Gastroesophageal sphincter (tissue), 4 donors: ENCODE measurements around the gene HIVEP2. TPM values are rescaled to one million over a fixed set of nuclear protein-coding genes. Genes with fewer than 3 reads are reported as not detected.

Source experiments
- ATAC-seq: fragments of 150-250 bp; one replicate; pipeline ENCODE4 v1.9.1; 2016; ENCODE audit warnings: mild to moderate bottlenecking, moderate library complexity
- H3K27ac ChIP-seq, 4 donors: fragments of 200-600 bp; sonication (generic) in 3 of 4; 1 replicate in 3 of 4; 2 replicates in 1 of 4; pipeline ENCODE4 v1.5.1; 2016 to 2019
- H3K27me3 ChIP-seq: fragments of 200-600 bp; sonication (generic); one replicate; pipeline ENCODE4 v1.5.1; 2019
- H3K36me3 ChIP-seq, 2 donors: fragments of 200-600 bp; sonication (generic); one replicate each; pipeline ENCODE4 v1.5.1; 2019; ENCODE audit warnings: control low read depth in 1 of 2
- H3K4me1 ChIP-seq, 3 donors: fragments of 200-600 bp; sonication (generic); 1 replicate in 2 of 3; 2 replicates in 1 of 3; pipeline ENCODE4 v1.5.1; 2016 to 2019; ENCODE audit warnings: control low read depth in 2 of 3
- H3K4me3 ChIP-seq, 2 donors: fragments of 200-600 bp; sonication (generic); one replicate each; pipeline ENCODE4 v1.5.1; 2019; ENCODE audit warnings: mild to moderate bottlenecking in 1 of 2, moderate library complexity in 1 of 2
- H3K9me3 ChIP-seq, 3 donors: fragments of 200-600 bp; sonication (generic); one replicate each; pipeline ENCODE4 v1.5.1; 2017 to 2019; ENCODE audit warnings: control low read depth in 2 of 3
- CTCF ChIP-seq, 4 experiments: fragments of 200-600 bp in 2 of 4; fragments of 450-650 bp in 2 of 4; sonication (generic) in 1 of 4; IDR thresholded peaks; one replicate each; pipeline ENCODE4 v1.5.1; 2017 to 2019; ENCODE audit warnings: antibody characterized with exemption in 4 of 4, mild to moderate bottlenecking in 2 of 4, moderate library complexity in 2 of 4
- EP300 ChIP-seq: sonication (generic); formaldehyde crosslinking; IDR thresholded peaks from one replicate; pipeline ENCODE4 v1.6.1; 2017; ENCODE audit warnings: antibody characterized with exemption, mild to moderate bottlenecking
- POLR2A ChIP-seq, 2 donors: fragments of 450-650 bp; IDR thresholded peaks; one replicate each; pipeline ENCODE4 v1.6.1; 2017; ENCODE audit warnings: antibody characterized with exemption in 2 of 2, mild to moderate bottlenecking in 2 of 2, moderate library complexity in 1 of 2
- POLR2AphosphoS5 ChIP-seq: sonication (generic); formaldehyde crosslinking; IDR thresholded peaks from one replicate; pipeline ENCODE4 v1.6.1; 2017; ENCODE audit warnings: antibody characterized with exemption
- WGBS, 2 donors: methylation state at CpG; one replicate each; pipeline ENCODE4 v1.1.5; 2018; ENCODE audit warnings: low coverage in 1 of 2; 5-methylcytosine and 5-hydroxymethylcytosine counted together
- total RNA-seq, 4 donors: library from RNA; depleted of rRNA; stranded (reverse); fragments of >200 nt; gene quantifications; one replicate each; pipeline ENCODE4 v1.1.0, GENCODE V29; 2016

HIVEP2 gene
- total RNA-seq, 4 donors from 2014 or later: 17.1 to 28.1 (median 24.9) TPM

DNA sequence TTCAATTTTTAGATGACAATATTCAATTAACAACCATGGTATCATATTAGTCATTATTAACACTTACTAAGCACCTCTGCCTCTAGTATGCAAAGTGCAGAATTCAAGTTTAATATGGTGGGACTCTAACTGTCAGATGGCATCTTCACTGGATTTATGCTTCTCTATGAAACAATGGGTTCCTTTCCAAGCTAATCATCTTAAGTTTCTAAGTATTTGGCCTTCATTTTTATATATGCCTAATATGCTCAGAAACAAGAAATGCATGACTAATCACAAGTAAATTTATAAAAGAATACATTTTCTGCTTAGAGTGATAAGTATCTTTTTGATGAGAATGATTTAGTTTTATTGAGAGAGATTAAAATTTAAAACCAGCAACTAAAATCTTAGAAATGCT lies 144.7 kb downstream of the HIVEP2 start:
- H3K36me3 ChIP-seq: no peaks in the 10 kb centered on the region
- H3K4me1 ChIP-seq: peaks cover 0 to 18% (median 0%) of the 10 kb centered on the region in 3 donors
- no peaks in the 10 kb centered on the region for H3K27me3 ChIP-seq
- no peaks in the 10 kb centered on the region for H3K9me3 ChIP-seq
- H3K4me3 ChIP-seq: no peak overlapping the region
- TF ChIP-seq CTCF (IDR thresholded peaks at IDR 0.05): no peak
- TF ChIP-seq EP300: no peak
- no peak for TF ChIP-seq POLR2AphosphoS5
- no peak for TF ChIP-seq POLR2A (IDR thresholded peaks at IDR 0.05)
- ATAC-seq: no peak
- H3K27ac ChIP-seq: no peak overlapping the region

GRCh38 chr6:142799639-142800038 lies 145.3 kb downstream of the HIVEP2 start:
- Histone ChIP-seq H3K27ac (no peak overlapping the region), H3K27me3 (no peaks in the 10 kb centered on the region), H3K9me3 (no peaks in the 10 kb centered on the region), H3K36me3 (no peaks in the 10 kb centered on the region), H3K4me3 (no peak overlapping the region), H3K4me1 (peaks cover 0 to 18% (median 0%) of the 10 kb centered on the region in 3 donors)
- TF ChIP-seq POLR2AphosphoS5: no peak
- ATAC-seq: no peak
- WGBS, 2 donors: 86% methylated on average over 1 of the region's 1 CpG; no CpG with 5 or more reads in 1 of the 2 donors

DNA sequence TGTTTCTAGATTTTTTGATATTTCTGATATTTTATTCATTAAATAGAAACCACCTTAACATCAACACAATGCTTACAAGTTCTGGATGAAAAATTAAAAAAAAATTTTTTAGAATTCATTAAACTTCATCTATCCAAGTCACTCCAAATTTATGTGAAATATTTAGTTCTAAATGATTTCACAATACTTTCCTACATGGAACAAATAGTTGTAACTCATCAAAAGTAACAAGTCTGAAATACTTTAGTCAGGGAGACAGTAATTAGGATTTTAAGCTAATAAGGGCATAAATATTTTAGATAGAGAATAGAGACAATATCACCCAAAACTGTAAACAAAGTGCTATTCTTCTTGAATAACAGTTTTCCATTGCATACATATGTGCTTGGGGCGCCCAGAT lies 147.8 kb downstream of the HIVEP2 start:
- H3K36me3 ChIP-seq: no peaks in the 10 kb centered on the region
- H3K9me3 ChIP-seq: no peaks in the 10 kb centered on the region
- no peaks in the 10 kb centered on the region for H3K27me3 ChIP-seq
- ATAC-seq: no peak
- H3K4me3 ChIP-seq: no peak overlapping the region
- WGBS, 2 donors: 91 to 93% methylated on average over 1 of the region's 1 CpG
- no peak overlapping the region for H3K27ac ChIP-seq
- peaks cover 0 to 4% (median 0%) of the 10 kb centered on the region in 3 donors for H3K4me1 ChIP-seq
- no peak for TF ChIP-seq EP300

GRCh38 chr6:142796571-142796970 lies 148.4 kb downstream of the HIVEP2 start:
- H3K36me3 ChIP-seq: no peaks in the 10 kb centered on the region
- no peaks in the 10 kb centered on the region for H3K27me3 ChIP-seq
- H3K4me3 ChIP-seq: no peak overlapping the region
- TF ChIP-seq EP300: no peak
- no peak for ATAC-seq
- no peaks in the 10 kb centered on the region for H3K9me3 ChIP-seq
- H3K4me1 ChIP-seq: no peaks in the 10 kb centered on the region
- WGBS, 2 donors: 84 to 88% methylated on average over 5 of the region's 5 CpGs
- H3K27ac ChIP-seq: no peak overlapping the region

DNA sequence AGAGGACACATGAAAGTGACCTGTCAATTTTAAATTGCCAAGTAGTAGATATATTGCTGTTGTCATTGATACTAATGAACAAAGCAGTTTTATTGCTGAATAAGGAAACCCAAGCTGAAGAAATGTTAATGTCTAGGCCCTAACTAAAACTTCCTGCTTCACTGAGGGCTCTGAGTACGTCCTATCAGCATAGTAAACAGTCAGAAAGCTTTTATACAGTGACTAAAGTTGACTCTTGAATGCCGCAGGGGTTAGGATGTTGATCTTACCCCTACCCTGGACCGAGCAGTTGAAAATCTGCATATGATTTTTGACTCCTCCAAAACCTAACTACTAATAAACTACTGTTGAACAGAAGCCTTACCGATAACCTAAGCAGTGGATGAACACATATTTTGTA lies 149.0 kb downstream of the HIVEP2 start:
- Histone ChIP-seq H3K27me3 (no peaks in the 10 kb centered on the region), H3K4me3 (no peak overlapping the region), H3K36me3 (no peaks in the 10 kb centered on the region), H3K9me3 (no peaks in the 10 kb centered on the region), H3K4me1 (no peaks in the 10 kb centered on the region), H3K27ac (no peak overlapping the region)
- 90 to 100% methylated on average over 3 to 4 of the region's 4 CpGs for WGBS, 2 donors
- TF ChIP-seq CTCF (IDR thresholded peaks at IDR 0.05) (no peak), POLR2A (IDR thresholded peaks at IDR 0.05) (no peak), EP300 (no peak), POLR2AphosphoS5 (no peak)
- ATAC-seq: no peak

DNA sequence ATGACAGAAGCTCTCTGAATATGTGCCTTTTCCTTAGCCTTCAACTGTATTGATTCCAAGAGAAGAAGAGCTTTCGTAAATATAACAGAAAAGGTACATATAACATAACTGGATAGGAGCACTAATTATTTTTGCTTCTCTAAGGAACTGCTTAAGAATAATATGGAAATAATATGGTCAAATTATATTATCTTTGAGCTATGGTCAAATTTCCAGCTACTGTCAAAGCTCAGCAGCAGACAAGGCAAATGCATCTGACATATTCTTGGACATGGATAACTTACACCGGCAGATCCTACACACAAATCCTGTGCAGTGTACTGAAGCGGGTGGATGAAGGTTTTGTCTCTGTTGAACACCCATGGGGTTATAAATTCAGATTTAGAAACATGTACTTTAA lies 150.6 kb downstream of the HIVEP2 start:
- H3K36me3 ChIP-seq: no peaks in the 10 kb centered on the region
- H3K9me3 ChIP-seq: no peaks in the 10 kb centered on the region
- ATAC-seq: no peak
- H3K4me3 ChIP-seq: no peak overlapping the region
- 54 to 92% methylated on average over 3 of the region's 3 CpGs for WGBS, 2 donors
- no peaks in the 10 kb centered on the region for H3K27me3 ChIP-seq
- peaks cover 0 to 3% (median 0%) of the 10 kb centered on the region in 3 donors for H3K4me1 ChIP-seq
- TF ChIP-seq EP300: no peak
- no peak for TF ChIP-seq POLR2AphosphoS5
- TF ChIP-seq POLR2A (IDR thresholded peaks at IDR 0.05): no peak
- H3K27ac ChIP-seq: no peak overlapping the region

GRCh38 chr6:142790257-142790656 lies 154.7 kb downstream of the HIVEP2 start:
- no peak for ATAC-seq
- peaks cover 0 to 3% (median 0%) of the 10 kb centered on the region in 3 donors for H3K4me1 ChIP-seq
- TF ChIP-seq EP300: no peak
- no peak for TF ChIP-seq CTCF (IDR thresholded peaks at IDR 0.05)
- no peak for TF ChIP-seq POLR2AphosphoS5
- no peak for TF ChIP-seq POLR2A (IDR thresholded peaks at IDR 0.05)
- H3K27ac ChIP-seq: no peak overlapping the region
- no peaks in the 10 kb centered on the region for H3K27me3 ChIP-seq
- no peaks in the 10 kb centered on the region for H3K36me3 ChIP-seq
- H3K4me3 ChIP-seq: no peak overlapping the region
- no peaks in the 10 kb centered on the region for H3K9me3 ChIP-seq
- WGBS, 2 donors: 80 to 86% methylated on average over 1 of the region's 1 CpG
